Activated gamma-delta T cell (primary cell): ENCODE results near the gene SAMD11.

Experiments used
- DNase-seq: peaks from one replicate; lab custom pipeline; 2025; lab: John Stamatoyannopoulos, UW

Gene SAMD11

GRCh38 chr1:905071-905749 lies 18.5 kb upstream of the SAMD11 start:
- DNase-seq, result no peak

- no peak for DNase-seq
Observed at GRCh38 chr1:905811-906599, 17.7 kb upstream of the SAMD11 start.

- DNase-seq, result no peak
Observed at GRCh38 chr1:906600-907420, 16.9 kb upstream of the SAMD11 start.

- no peak for DNase-seq
Observed at GRCh38 chr1:907611-908451, 15.9 kb upstream of the SAMD11 start.

DNA sequence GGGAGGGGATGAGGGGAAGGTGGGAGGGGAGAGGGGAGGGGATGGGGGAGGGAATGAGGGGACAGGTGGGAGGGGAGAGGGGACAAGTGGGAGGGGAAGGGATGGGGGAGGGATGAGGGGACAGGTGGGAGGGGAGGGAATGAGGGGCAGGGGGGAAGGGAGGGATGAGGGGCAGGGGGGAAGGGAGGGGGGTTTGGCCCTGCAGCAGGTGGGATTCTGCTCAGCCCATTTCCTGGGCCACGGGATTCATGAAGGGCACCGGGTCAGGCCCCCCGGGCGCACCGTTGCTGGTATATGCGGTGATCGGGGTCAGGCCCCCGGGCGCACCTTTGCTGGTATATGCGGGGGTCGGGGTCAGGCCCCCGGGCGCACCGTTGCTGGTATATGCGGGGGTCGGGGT lies 15.1 kb upstream of the SAMD11 start:
- DNase-seq, result no peak

- DNase-seq, result no peak
Observed at GRCh38 chr1:909861-910310, 13.8 kb upstream of the SAMD11 start.

- no peak for DNase-seq
Observed at GRCh38 chr1:910311-910880, 13.3 kb upstream of the SAMD11 start.

DNA sequence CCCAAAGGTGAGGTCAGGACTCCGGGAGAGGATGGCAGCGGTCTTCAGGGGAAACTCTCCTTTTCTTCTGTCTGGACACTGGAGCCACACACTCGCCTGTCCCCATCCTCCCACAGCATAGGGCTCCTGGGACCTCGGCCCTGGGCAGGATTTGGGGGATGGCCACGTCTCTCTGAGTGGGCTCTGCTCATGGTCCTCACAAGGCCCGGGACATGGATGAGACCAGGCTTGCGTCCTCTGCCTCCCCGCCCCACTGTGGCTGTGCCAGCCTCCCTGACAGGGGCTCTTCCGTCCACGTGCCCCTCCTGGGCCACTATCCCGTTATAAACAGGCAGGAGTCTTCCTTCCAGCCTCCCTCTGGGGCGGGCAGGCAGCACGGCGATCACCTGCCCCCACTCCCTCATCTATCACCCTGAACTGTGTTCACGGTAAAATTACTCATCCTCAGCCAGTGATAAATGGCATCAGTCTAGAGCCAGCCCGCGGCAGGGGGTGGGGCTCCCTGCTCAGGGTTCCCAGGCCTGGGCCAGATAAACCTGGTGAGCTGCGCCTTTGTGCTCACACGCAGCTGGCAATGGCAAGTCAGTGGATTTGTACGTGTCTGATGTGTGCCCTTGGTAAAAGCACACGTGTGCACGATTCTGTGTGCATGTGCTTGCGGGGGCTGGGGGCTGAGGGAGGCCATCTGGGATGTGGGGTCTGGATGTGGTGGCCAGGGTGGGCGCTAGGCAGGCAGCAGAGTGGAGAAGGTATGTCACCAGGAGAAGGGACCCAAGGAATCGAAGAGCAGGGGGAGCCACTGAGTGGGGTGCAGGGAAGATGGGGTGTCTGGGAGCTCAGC lies 12.6 kb upstream of the SAMD11 start:
- no peak for DNase-seq

GRCh38 chr1:911875-912739 lies 11.6 kb upstream of the SAMD11 start:
- no peak for DNase-seq

GRCh38 chr1:912740-913301 lies 10.9 kb upstream of the SAMD11 start:
- DNase-seq, result no peak

GRCh38 chr1:913491-914130 lies 10.1 kb upstream of the SAMD11 start:
- DNase-seq, result no peak

GRCh38 chr1:914131-914890 lies 9.4 kb upstream of the SAMD11 start:
- DNase-seq, result no peak

GRCh38 chr1:914891-915280 lies 8.8 kb upstream of the SAMD11 start:
- DNase-seq, result no peak

DNA sequence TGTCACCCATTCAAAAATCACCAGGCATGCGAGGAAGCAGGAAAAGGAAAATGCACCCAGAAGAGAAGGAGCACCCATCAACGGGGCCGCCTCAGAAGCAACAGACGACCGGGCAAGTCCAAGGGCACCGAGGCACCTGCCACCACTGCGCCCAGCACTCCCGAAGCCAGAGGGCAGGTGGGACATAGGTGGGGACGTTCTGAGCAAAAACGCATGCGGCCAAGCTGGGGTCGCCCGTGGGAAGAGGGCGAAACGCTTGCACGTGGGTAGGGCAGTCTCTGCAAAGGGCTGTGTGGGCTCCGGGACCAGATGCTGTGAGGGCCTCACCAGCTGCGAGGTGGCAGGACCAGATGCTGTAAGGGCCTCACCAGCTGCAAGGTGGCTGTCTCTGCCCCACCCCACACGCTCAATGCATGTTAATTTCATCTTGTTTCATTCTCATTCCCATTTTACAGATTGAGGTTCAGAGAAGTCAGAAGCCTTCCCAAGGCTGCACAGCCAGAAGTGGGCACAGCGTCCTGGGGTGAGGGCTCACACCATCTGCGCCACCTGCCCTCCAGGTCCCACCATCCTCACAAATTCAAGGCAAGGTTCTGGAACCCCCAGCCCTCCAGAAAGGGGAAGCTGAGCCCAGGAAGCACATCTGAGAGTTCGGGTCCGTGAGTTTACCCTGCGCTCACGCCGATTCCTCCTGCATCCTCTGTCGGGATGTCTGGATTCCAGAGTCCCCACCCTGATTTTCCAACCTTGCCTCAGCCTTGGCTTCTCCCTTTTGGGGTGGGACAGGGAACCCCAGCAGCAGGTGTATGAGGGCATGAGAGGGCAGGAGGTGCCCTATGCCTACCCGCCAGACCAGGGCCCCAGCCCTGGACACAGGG lies 8.2 kb upstream of the SAMD11 start:
- DNase-seq, result no peak

DNA sequence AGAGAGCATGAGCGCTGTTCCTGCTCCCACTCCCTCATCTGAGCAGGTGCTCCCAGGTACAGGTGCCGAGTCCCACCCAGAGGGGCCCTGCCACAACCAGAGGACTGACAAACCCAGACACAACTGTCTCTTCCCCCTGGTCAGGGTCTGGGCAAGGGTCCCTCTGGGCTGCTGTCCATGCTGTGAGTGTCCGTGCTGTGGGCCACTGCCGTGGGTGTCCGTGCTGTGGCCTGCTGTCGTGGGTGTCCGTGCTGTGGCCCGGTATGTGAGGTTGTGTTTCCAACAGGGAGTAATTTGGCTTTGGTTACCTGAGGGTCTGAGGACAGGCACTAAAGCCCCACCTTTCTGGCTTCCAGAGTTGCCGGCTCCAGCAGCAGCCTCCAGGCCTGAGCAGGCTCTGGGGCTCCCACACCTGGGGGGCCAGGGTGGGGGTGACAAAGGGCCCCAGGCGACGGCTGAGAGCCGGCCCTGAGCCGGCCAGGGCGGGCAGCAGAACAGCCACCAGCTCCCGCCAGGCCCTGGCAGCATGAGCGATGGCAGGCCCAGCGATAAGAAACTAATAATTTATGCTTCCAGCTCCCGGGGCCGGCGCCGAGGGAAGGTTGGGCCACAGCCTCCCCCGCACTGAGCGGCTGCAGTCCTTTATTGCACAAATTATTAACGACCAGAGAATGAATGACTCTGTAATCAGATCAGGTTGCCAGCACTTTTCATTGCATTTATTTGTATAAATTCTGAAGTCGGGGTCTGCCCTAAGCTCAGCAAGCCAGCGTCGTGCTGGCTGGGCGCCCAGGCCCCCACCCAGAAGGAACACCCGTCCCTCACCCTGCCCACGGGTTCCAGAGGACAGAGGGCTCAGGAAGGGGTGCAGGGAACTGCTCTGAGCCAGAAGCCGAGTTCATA lies 7.3 kb upstream of the SAMD11 start:
- no peak for DNase-seq

GRCh38 chr1:917076-917459 lies 6.7 kb upstream of the SAMD11 start:
- DNase-seq, result no peak
